RPMI8226 (cell line): ENCODE results near the gene SCD5.

Source experiments
- DNase-seq: peaks from one replicate; pipeline ENCODE4 v3.0.0-alpha.2; 2015

SCD5 gene

GRCh38 chr4:82758701-82759685 lies 39.6 kb downstream of the SCD5 start:
- no peak for DNase-seq

- no peak for DNase-seq
Observed at GRCh38 chr4:82756061-82756460, 42.5 kb downstream of the SCD5 start.

- DNase-seq: no peak
Observed at GRCh38 chr4:82755650-82756049, 42.9 kb downstream of the SCD5 start.

DNA sequence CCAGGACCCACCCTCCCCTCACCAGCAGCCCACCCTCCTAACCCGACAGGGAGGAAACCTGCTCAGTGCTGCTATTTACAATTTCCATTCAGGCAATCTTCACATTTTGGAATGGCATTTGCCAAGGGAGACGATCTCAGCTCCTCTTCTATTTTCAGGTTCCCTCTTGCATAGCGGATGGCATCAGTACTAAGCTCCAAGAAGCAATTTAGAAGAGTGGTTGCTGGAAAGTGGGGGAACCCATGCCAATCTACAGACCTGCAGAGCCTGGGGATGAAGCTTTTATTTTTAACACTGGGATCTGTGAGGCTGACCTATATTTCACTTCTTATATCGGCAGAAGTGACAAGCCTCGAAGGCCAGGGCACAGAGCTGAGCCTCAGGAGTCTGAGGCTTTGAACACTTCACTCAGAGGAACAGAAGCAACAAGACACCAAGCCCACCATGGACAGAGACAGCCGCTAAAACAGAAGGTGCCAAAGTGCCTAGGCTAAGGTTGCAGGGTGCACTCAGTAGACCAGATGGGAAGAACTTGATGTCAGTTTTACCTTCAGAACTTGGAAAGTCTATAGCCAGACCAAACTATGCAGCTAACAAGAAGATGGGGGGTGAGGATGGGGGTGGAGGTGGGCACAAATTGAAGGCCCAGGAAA lies 44.0 kb downstream of the SCD5 start:
- no peak for DNase-seq

- DNase-seq: no peak
Observed at GRCh38 chr4:82753725-82754410, 44.7 kb downstream of the SCD5 start.

- no peak for DNase-seq
Observed at GRCh38 chr4:82753238-82753637, 45.4 kb downstream of the SCD5 start.

- no peak for DNase-seq
Observed at GRCh38 chr4:82748810-82749470, 49.7 kb downstream of the SCD5 start.

GRCh38 chr4:82747686-82748575 lies 50.7 kb downstream of the SCD5 start:
- DNase-seq: no peak

- no peak for DNase-seq
Observed at GRCh38 chr4:82746705-82747574, 51.7 kb downstream of the SCD5 start.

DNA sequence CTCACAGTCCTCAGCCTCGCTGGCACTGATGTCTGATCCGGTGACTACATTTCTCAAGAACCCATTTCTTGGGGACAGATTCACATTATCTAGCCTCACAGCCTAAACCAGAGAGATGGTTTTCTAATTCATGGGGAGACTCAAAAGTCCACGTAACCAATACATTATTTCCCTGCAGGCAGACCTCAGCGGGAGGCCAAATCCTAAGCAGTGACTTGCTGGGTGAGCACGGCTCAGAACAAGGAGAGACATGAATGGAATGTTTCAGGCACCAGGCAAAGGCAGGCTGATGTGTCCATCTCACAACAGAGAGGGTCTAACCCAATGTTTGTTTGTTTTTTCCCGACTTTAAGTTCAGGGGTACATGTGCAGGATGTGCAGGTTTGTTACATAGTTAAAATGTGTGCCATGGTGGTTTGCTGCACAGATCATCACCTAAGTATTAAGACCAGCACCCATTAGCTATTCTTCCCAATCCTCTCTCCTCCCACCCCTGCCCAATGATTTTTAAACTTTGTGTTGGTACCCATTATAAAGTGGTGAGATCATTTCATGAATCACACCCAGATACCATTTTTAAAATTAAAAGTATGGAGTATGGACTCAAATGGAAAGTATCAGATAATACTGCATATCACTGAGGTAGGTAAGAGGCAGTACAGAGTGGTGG lies 53.3 kb downstream of the SCD5 start:
- no peak for DNase-seq

GRCh38 chr4:82744284-82744968 lies 54.2 kb downstream of the SCD5 start:
- peak; percentile 7 for DNase-seq

GRCh38 chr4:82741188-82741587 lies 57.4 kb downstream of the SCD5 start:
- no peak for DNase-seq

- DNase-seq: peak; percentile 37
Observed at GRCh38 chr4:82739287-82740190, 59.1 kb downstream of the SCD5 start.

DNA sequence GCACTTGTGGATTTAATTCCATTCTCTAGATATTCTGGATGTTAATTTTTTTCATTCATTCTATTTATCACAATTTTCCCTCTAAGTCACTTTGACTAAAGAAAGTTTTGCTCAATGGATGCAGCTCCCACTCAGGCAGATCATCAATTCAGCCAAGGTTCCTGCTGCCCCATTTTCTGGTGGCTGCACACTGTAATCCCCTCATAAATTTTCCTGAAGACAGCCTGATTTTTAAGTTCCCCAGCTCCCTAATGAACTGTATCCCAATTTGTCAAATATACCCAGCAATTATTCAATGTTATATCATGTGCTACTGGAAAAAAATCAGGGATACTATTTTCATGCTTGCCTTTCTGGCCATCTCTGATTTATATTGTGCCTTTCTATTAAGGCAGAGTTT lies 61.2 kb downstream of the SCD5 start:
- DNase-seq: no peak

- no peak for DNase-seq
Observed at GRCh38 chr4:82733636-82734035, 65.0 kb downstream of the SCD5 start.

GRCh38 chr4:82728301-82728700 lies 70.3 kb downstream of the SCD5 start:
- no peak for DNase-seq

- DNase-seq: no peak
Observed at GRCh38 chr4:82726596-82726995, 72.0 kb downstream of the SCD5 start.

GRCh38 chr4:82721819-82722423 lies 76.7 kb downstream of the SCD5 start:
- peak; percentile 63 for DNase-seq
